ENCODE data around the gene U2AF2. TPM values are rescaled to one million over a fixed set of nuclear protein-coding genes. Genes with fewer than 3 reads are reported as not detected.

U2AF2 gene
- total and polyA plus RNA-seq, 2 of the 4 experiments (the other 2 are of a cell fraction) = 120 to 260 TPM

- no peak overlapping the region for H3K23ac ChIP-seq (ENCODE audit: low read depth, low read length)
- intact Hi-C loops (cut with micrococcal nuclease) = no loop called here
- dilution Hi-C loops (cut with HindIII; ENCODE audit: low sequenced_read_pairs, unreplicated experiment) = no loop called here
- no peak overlapping the region for H3K9ac ChIP-seq (ENCODE audit: low read depth, low read length)
- H2BK15ac ChIP-seq (ENCODE audit: low read depth, low read length) = no peak overlapping the region
- no peaks in the 10 kb centered on the region for H3K27me3 ChIP-seq (ENCODE audit: control insufficient read depth, insufficient read depth, low read length)
- H2BK5ac ChIP-seq (ENCODE audit: low read depth, low read length, poor library complexity, severe bottlenecking) = no peak overlapping the region
- no peak overlapping the region for H4K91ac ChIP-seq (ENCODE audit: insufficient read depth, low read depth, low read length)
- no peak overlapping the region for H2BK120ac ChIP-seq (ENCODE audit: low read depth, low read length)
- H4K5ac ChIP-seq (ENCODE audit: low read depth, low read length) = no peak overlapping the region
- H3K4ac ChIP-seq (ENCODE audit: low read depth, low read length) = no peak overlapping the region
- 94% methylated on average over 7 of the region's 21 CpGs; no CpG with 5 or more reads in 1 of the 2 experiments for WGBS, 2 experiments (ENCODE audit: extremely low coverage in 2 of 2, insufficient read length in 1 of 2)
- ChIA-PET CTCF (no interaction called here), POLR2A (ENCODE audit: unreplicated experiment) (no interaction called here)
- no peak overlapping the region for H2AK9ac ChIP-seq (replicated peaks; ENCODE audit: low read depth, low read length, poor library complexity)
- no TSS peak for BruUV-seq (replicated peaks)
- ATAC-seq (ENCODE audit: low read depth) = no peak
- peaks cover 41% of the 10 kb centered on the region for H3K36me3 ChIP-seq (ENCODE audit: control insufficient read depth, insufficient read depth, low read length)
- H3K4me2 ChIP-seq (ENCODE audit: low read depth, low read length) = no peak overlapping the region
- H3K9me3 ChIP-seq (ENCODE audit: control insufficient read depth, insufficient read depth, low read length) = no peaks in the 10 kb centered on the region
- H3K4me3 ChIP-seq (ENCODE audit: insufficient read depth, low read depth, low read length) = no peak overlapping the region
- H3K27ac ChIP-seq (ENCODE audit: insufficient read depth, low read length) = no peak overlapping the region
- H4K8ac ChIP-seq (ENCODE audit: low read depth in 2 of 2, low read length in 2 of 2) = no peak overlapping the region
- in situ Hi-C loops (cut with MboI; ENCODE audit: low sequenced_read_pairs) = loop anchor here (25.0 kb wide), 1 partner anchor 459 kb away; the partner anchor contains the start of gene ZNF444
- peaks cover 15 to 70% of the 10 kb centered on the region in 2 experiments for H3K79me1 ChIP-seq (ENCODE audit: low read depth in 1 of 2, low read length in 2 of 2)
- TF ChIP-seq RCOR1 (IDR thresholded peaks at IDR 0.05; ENCODE audit: insufficient replicate concordance, low read length) = no peak
- TF ChIP-seq MAZ (IDR thresholded peaks at IDR 0.05; ENCODE audit: borderline replicate concordance, low read depth, low read length) = no peak
- H4K20me1 ChIP-seq (ENCODE audit: insufficient read depth, low read length) = peaks cover 61% of the 10 kb centered on the region
- no peak overlapping the region for H2AK5ac ChIP-seq (ENCODE audit: low read depth, low read length)
- H2BK20ac ChIP-seq (ENCODE audit: low read depth, low read length) = no peak overlapping the region
- DNase-seq = no peak
- H3K14ac ChIP-seq (replicated peaks; ENCODE audit: low read depth, low read length) = no peak overlapping the region
- H3K18ac ChIP-seq (ENCODE audit: low read depth, low read length) = no peak overlapping the region
- no peak overlapping the region for H3K56ac ChIP-seq (ENCODE audit: extremely low read depth, insufficient read depth, low read length)
- H3K4me1 ChIP-seq (ENCODE audit: control insufficient read depth, insufficient read depth, low read length) = peaks cover 10% of the 10 kb centered on the region
- peaks cover 7% of the 10 kb centered on the region; the same call in 1 of the 2 replicates for H3K9me1 ChIP-seq (ENCODE audit: insufficient read depth, low read length)
- H2AFZ ChIP-seq (replicated peaks; ENCODE audit: low read length, poor library complexity) = no peak overlapping the region
Observed at GRCh38 chr19:55678121-55678671, 23.4 kb downstream of the U2AF2 start.
